HCT116 (cell line): ENCODE data around the gene TRIM14.

ENCODE experiments used
- CTCF ChIP-seq, 3 experiments: fragments of 200-600 bp in 1 of 3; sonication (generic) in 1 of 3; IDR thresholded peaks in 2 of 3; conservative IDR thresholded peaks in 1 of 3; 2 replicates each; pipeline ENCODE4 v1.5.1; 2012 to 2017; ENCODE audit warnings: low read depth in 2 of 3, low read length in 2 of 3, antibody characterized with exemption in 1 of 3, borderline replicate concordance in 1 of 3, control low read depth in 1 of 3, mild to moderate bottlenecking in 1 of 3, mixed read lengths in 1 of 3, mixed run types in 1 of 3, moderate library complexity in 1 of 3; ENCODE audit not compliant: insufficient read depth in 1 of 3
- ELF1 ChIP-seq: IDR thresholded peaks from 2 replicates; pipeline ENCODE4 v1.6.1; 2012; ENCODE audit warnings: low read depth, borderline replicate concordance
- EZH2phosphoT487 ChIP-seq: fragments of 200-600 bp; IDR thresholded peaks from 2 replicates; pipeline ENCODE4 v1.6.1; 2018; ENCODE audit warnings: antibody characterized with exemption, borderline replicate concordance
- MAX ChIP-seq: IDR thresholded peaks from 2 replicates; pipeline ENCODE4 v1.6.1; 2012
- POLR2A ChIP-seq: IDR thresholded peaks from 2 replicates; pipeline ENCODE4 v1.7.0; 2011; ENCODE audit warnings: borderline replicate concordance; ENCODE audit not compliant: insufficient read depth, insufficient read length; ENCODE audit errors: extremely low read depth
- POLR2AphosphoS5 ChIP-seq: IDR thresholded peaks from 2 replicates; pipeline ENCODE4 v1.6.1; 2011; ENCODE audit warnings: mild to moderate bottlenecking, low read depth, low read length, moderate library complexity
- SIN3A ChIP-seq: IDR thresholded peaks from 2 replicates; pipeline ENCODE4 v1.6.1; 2012; ENCODE audit warnings: low read depth
- SRF ChIP-seq: IDR thresholded peaks from 2 replicates; pipeline ENCODE4 v1.6.1; 2012; ENCODE audit warnings: low read depth
- ZBTB33 ChIP-seq: IDR thresholded peaks from 2 replicates; pipeline ENCODE4 v1.6.1; 2011; ENCODE audit warnings: mild to moderate bottlenecking, low read length, moderate library complexity; ENCODE audit not compliant: insufficient replicate concordance; ENCODE audit errors: extremely low read depth
- ZFX ChIP-seq: fragments of 450-650 bp; IDR thresholded peaks from 2 replicates; pipeline ENCODE4 v1.6.1; 2017

- TF ChIP-seq POLR2A (no peak), POLR2AphosphoS5 (no peak), CTCF (IDR thresholded peaks at IDR 0.05 in 2 of 3, conservative IDR thresholded peaks at IDR 0.05 in 1 of 3; ENCODE audit: borderline replicate concordance in 1 of 3, insufficient read depth in 1 of 3, low read depth in 2 of 3, low read length in 2 of 3) (no peak), ELF1 (no peak), ZBTB33 (no peak), EZH2phosphoT487 (no peak), MAX (no peak), ZFX (no peak), SIN3A (no peak), SRF (no peak)
These were observed 87.1 kb downstream of the TRIM14 start for GRCh38 chr9:98031935-98032334.
